ENCODE results near the gene SSH3. TPM values are rescaled to one million over a fixed set of nuclear protein-coding genes. Genes with fewer than 3 reads are reported as not detected.
"Not testable (repeated sequence)": the region's sequence is repeated elsewhere in the genome, so short reads cannot be mapped to it uniquely, and the experiment has no call there.

SSH3 gene
- total RNA-seq, 1 experiment from 2014 or later, result 5.5 TPM

DNA sequence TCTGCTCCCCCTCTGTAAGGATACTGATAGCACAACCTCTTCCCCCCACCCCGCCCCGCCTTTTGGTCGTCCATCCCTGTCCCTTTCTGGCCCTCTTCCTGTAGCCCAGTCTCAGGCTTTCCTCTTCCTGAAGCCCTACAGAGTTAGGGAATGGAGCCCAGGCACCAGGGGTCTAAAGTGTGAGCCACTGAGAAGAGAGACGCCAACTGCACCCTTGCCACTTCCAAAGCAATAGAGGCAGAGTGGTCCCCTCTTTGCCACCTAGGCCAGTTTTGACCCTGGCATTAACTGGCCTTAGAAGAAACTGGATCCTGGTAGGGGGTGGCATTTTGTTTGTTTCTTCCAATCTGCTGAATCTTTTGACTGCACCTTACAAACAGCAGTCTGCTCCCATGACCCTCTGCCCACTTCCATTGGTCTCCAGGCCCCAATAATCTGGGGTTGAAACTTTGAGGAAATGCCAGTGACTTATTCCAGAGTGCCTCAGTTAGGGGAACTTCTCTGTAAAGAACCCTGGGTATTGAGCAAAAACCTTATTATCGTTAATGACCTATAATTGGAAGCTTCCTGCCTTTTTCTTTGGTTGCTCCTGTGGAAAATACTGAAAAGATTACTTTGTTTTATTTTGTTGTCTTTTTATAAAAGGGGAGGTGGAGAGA, 46.7 kb upstream of the SSH3 start:
- peaks cover 47% of the 10 kb centered on the region for H3K36me3 ChIP-seq (ENCODE audit: insufficient read depth, low read length, poor library complexity, severe bottlenecking)
- CTCF ChIA-PET, result no interaction called here

GRCh38 chr11:67260406-67260805, 42.9 kb upstream of the SSH3 start:
- intact Hi-C loops (cut with micrococcal nuclease; ENCODE audit: unreplicated experiment), result no loop called here
- no peaks in the 10 kb centered on the region for H3K9me3 ChIP-seq (ENCODE audit: low read depth, low read length, poor library complexity, severe bottlenecking)
- TF ChIP-seq CTCF (conservative IDR thresholded peaks at IDR 0.05; ENCODE audit: low read depth, low read length) (no peak), EZH2 (IDR thresholded peaks at IDR 0.05; ENCODE audit: borderline replicate concordance, low read depth, low read length, poor library complexity, severe bottlenecking) (no peak)
- H3K36me3 ChIP-seq (ENCODE audit: insufficient read depth, low read length, poor library complexity, severe bottlenecking), result peaks cover 9% of the 10 kb centered on the region
- no peak overlapping the region for H3K27ac ChIP-seq (ENCODE audit: low read depth, low read length, poor library complexity, severe bottlenecking)
- POLR2A ChIA-PET (ENCODE audit: low non-redundant PET), result no interaction called here
- DNase-seq (ENCODE audit: low spot score), result no peak
- H3K4me3 ChIP-seq (ENCODE audit: low read depth, low read length, poor library complexity, severe bottlenecking), result no peak overlapping the region
- peaks cover 16% of the 10 kb centered on the region for H3K4me1 ChIP-seq (ENCODE audit: insufficient read depth, low read length, poor library complexity, severe bottlenecking)
- H3K27me3 ChIP-seq (replicated peaks; ENCODE audit: insufficient read depth, low read depth, low read length, poor library complexity), result no peaks in the 10 kb centered on the region
- CTCF ChIA-PET, result no interaction called here
- BruUV-seq (replicated peaks), result no TSS peak

More for the DNA sequence above, 46.7 kb upstream of the SSH3 start:
- peak overlapping the region; percentile 59 for H3K27ac ChIP-seq (ENCODE audit: low read depth, low read length, poor library complexity, severe bottlenecking)
- H3K4me3 ChIP-seq (ENCODE audit: low read depth, low read length, poor library complexity, severe bottlenecking), result no peak overlapping the region
- DNase-seq (ENCODE audit: low spot score), result no peak
- H3K27me3 ChIP-seq (replicated peaks; ENCODE audit: insufficient read depth, low read depth, low read length, poor library complexity), result no peaks in the 10 kb centered on the region
- H3K9me3 ChIP-seq (ENCODE audit: low read depth, low read length, poor library complexity, severe bottlenecking), result no peaks in the 10 kb centered on the region
- TF ChIP-seq EZH2 (IDR thresholded peaks at IDR 0.05; ENCODE audit: borderline replicate concordance, low read depth, low read length, poor library complexity, severe bottlenecking), result no peak
- no peak for TF ChIP-seq CTCF (conservative IDR thresholded peaks at IDR 0.05; ENCODE audit: low read depth, low read length)
- BruUV-seq (replicated peaks), result no TSS peak
- intact Hi-C loops (cut with micrococcal nuclease; ENCODE audit: unreplicated experiment), result loop anchor here (10.0 kb wide), 1 partner anchor 202 kb away; the partner anchor contains the start of gene RHOD
- peaks cover 5% of the 10 kb centered on the region for H3K4me1 ChIP-seq (ENCODE audit: insufficient read depth, low read length, poor library complexity, severe bottlenecking)
- POLR2A ChIA-PET (ENCODE audit: low non-redundant PET), result no interaction called here

- H3K36me3 ChIP-seq (ENCODE audit: insufficient read depth, low read length, poor library complexity, severe bottlenecking); BruUV-seq (replicated peaks); H3K27me3 ChIP-seq (replicated peaks; ENCODE audit: insufficient read depth, low read depth, low read length, poor library complexity); H3K27ac ChIP-seq (ENCODE audit: low read depth, low read length, poor library complexity, severe bottlenecking); H3K9me3 ChIP-seq (ENCODE audit: low read depth, low read length, poor library complexity, severe bottlenecking); intact Hi-C loops (cut with micrococcal nuclease; ENCODE audit: unreplicated experiment): not testable (repeated sequence)
- CTCF ChIA-PET, result interaction anchor here (0.6 to 3.2 kb wide), 8 partner anchors 9 to 144 kb away, joined by 3 to 76 read pairs (median 6); no protein-coding TSS in a partner anchor
- peak overlapping the region; percentile 38 for H3K4me3 ChIP-seq (ENCODE audit: low read depth, low read length, poor library complexity, severe bottlenecking)
- DNase-seq (ENCODE audit: low spot score), result peak; percentile 73
- peaks cover 22% of the 10 kb centered on the region for H3K4me1 ChIP-seq (ENCODE audit: insufficient read depth, low read length, poor library complexity, severe bottlenecking)
- POLR2A ChIA-PET (ENCODE audit: low non-redundant PET), result interaction anchor here (0.7 kb wide), 1 partner anchor 369 kb away, joined by 3 read pairs; the partner anchor contains the start of gene NUDT8
Measured at GRCh38 chr11:67260885-67261639, 42.3 kb upstream of the SSH3 start.

Measured in A673 (cell line).